Pons (tissue), 1 donor: ENCODE measurements around the gene CBX5.
"Not testable (repeated sequence)": the region's sequence is repeated elsewhere in the genome, so short reads cannot be mapped to it uniquely, and the experiment has no call there.

Experiments used
- DNase-seq: peaks from one replicate; pipeline ENCODE4 v3.0.0-alpha.2; 2016; ENCODE audit warnings: low spot score

The CBX5 gene

DNA sequence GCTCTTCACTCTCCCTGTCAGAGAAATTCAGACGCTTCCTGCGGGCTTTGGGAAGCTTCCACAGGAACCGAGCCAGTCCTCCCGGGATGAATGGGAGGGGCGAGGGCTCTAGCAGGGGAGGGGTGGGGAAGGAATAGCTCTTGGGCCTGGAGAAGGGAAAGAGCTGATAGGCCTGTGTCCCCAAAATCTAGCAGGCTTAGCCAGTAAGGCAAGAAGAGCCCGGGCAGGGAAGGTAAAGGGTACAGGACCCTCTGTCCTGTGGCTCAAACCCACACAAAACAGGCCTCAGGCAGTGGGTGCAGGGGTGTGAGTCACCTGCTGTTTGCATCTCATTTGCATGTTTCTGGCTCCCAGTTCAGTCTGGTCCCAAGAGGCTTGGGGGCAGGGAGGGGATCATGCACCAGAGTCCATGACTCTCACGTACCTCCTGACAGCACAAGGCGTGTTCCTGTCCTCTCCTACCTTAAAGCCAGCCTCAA is 82.5 kb downstream of the CBX5 start:
- DNase-seq, result no peak

DNA sequence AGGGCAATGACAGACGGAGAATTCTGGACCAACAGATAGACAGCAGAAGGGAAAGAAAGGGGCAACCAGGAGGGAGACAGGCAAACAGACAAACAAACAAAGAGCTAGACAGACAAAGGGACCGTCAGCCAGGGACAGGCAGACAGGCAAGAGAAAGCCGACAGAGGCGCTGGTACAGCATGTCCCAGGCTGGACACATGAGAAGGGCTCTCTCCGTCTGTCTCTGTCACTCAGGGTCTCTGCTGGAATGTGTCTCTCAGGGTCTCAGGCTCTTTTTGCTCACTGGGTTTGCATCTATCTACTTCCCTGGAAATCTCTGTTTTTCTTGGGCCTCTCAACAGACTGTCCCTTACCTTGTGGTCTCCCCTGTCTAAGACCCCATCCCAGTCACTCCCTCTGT is 82.9 kb downstream of the CBX5 start:
- no peak for DNase-seq

DNA sequence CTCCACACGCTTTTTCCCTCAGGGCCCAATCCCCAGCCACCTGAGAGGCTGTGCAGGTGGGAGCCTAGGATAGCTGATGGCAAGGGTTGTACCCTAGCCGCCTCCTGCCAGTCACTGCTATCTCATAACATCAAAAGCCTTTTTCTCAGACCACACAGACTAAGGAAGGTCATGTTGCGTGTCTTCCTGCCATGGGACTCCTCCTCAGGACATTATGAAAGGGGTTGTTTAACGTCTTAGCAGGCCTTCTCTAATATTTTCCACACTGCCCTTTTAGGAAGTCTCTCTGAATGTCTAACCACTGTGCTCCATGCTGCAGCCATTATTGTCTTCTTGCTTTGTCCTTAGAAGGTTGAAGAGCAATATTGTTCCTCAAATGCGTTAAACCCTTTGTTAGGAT is 83.5 kb downstream of the CBX5 start:
- no peak for DNase-seq

DNA sequence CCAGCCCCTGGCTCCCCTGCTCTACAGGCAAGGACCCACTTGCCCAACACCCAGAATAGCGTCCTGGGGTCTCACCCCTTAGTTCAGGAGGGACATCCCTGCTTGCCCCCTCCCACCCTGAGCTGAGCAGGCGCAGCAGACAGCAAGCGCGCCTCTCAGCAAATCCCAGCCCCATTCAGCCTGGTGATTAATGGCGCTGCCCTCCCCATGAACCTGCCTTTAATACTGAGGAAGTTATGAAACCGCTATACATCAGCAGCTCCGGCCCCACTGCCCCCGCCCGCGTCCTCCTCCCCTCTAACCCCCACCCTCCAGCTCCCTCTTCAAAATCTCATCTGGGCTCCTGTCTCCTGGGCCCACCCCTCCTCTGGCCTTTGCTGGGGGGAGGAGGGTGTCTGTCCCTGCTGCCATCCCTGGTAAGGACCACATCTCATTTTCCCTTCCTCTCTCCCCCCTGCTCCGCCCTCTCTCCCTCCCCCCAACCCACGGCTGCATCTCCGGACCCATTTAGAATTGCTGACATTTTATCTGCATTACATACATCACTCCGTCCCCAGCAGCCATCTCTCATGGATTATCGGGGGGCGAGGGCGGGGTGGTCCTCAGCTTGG is 84.1 kb downstream of the CBX5 start:
- DNase-seq, result no peak

DNA sequence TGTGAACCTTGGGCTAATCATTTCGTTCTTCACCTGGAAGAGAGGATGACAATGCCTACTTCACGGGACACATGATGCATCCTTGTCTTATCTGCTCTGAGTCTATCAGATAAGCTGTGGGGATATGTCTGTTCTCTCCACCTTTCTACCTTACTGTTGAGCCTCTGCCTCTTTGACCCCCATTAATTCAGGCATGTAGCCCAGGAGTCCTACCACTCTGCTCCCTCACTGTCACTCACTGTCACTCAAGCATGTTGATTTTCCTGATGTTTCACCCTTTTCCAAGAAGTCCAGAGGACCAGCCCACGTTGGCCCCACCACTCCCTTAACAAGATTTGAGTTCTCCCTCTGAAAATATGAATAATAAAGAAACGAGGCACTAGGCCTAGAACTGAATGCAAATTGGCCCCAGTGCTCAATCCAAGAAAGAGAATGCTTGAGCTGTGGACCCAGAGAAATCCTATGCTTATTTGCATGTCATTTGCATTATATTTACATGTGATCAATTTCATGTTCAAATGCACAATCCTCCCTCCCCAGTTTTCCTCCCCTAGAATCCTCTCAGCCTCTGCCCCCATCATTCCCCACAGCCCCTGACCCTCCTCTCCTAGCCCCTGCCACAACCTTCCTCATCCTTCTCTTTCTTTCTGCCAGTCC is 84.7 kb downstream of the CBX5 start:
- DNase-seq, result no peak

DNA sequence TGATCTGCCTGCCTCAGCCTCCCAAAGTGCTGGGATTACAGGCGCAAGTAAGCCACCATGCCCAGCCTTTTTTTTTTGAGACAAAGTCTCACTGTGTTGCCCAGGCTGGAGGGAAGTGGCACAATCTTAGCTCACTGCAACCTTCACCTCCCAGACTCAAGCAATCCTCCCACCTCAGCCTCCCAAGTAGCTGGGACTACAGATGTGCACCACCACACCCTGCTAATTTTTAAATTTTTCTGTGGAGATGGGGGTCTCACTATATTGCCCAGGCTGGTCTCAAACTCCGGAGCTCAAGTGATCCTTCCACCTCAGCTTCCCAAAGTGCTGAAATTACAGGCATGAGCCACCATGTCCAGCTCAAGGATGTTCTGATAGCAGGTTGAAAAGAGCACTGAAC is 85.3 kb downstream of the CBX5 start:
- not testable (repeated sequence) for DNase-seq

DNA sequence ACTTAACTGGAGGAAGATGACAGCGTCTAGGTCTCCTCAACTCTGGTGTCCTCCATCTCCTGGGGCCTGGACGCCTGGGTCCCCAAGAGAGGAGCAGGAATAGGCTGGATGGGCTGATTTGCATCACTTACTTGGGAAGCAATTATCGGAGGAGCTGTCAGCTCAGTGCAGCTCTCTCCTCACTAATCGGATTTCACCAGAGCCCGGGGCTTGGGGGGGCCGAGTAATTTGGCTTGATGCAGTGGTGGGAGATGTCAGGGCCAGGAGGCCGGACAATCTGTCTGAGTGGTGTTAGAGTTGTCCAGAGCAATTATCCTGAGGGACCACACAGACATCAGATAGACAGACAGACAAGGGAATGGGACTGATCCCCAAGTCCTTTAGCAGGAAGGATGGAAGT is 86.5 kb downstream of the CBX5 start:
- no peak for DNase-seq

DNA sequence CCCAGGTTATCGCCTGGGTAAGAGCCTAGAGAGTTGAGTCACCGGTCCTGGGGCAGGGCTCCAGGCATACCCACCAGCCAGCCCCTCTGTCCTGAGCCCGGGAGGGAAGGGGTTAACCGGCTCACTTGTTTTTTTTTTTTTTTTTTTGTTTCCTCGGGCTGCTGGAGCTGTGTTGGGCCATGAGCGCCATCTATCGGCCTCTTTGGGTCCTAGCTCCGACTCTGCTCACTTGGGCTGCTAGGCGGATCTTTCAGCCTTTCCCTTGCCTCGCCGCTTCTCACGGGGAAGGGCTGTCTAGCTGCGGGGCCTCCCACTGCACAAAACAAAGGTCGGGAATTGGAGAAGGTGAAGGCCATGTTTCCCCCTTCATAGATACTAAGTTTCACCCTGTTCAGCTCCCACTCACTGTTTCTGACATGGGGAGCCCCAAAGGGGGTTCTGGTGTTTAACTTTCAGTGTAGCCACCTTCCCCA is 88.3 kb downstream of the CBX5 start:
- peak; percentile 78 for DNase-seq

DNA sequence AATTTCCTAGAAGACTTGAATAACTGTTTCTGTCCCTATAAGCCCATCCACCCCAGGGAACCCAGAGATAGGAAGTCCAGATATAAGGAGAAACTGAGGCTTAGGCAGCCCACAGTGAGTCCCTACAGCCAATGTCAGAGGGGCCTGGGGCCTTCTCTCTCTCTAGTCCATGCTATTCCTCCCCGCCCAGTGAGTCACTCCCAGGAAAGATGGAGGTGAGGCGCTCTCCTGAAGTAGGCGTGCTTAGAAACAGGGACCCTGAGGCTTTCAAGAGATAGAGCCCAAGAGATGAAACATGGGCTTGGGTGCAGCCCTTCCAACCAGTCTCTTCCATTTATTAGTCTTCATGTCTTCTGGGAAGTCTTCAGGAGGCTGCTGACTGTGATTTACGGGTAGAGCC is 88.8 kb downstream of the CBX5 start:
- no peak for DNase-seq

DNA sequence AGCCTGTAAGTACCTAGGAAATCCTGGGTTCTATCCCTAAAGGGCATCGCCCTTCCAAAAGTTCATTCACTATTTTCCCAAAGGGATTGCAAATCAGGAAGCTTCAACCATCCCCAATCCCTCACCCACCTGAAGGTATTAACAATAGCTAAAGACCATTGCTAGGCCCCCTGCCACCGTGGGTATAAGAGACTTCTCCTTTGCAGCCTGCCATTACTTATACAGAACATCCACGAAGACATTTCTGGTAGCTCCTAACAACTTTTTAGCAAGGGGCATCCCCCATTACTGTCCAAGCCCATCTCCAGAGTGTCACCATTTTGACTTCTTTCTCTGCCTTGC is 90.8 kb downstream of the CBX5 start:
- DNase-seq, result no peak

DNA sequence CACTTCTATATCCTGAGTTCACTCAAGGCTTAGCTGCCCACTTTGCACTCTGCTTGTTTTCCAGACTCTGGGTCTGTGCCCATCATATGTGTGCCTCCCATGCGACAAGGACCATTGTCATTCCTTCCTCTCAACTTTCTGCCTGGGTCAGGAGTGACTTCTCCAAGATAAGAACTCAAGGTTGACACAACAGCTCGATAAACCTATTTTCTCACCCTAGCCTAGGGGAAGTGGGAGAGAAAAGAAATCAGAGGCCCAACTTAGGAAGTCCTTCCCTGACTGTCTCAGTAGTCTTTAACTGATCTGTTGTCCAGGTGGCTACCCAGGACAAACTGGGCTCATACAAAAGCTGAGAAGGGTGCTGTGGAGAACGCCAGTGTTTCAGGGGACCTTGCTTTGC is 92.8 kb downstream of the CBX5 start:
- DNase-seq, result no peak

DNA sequence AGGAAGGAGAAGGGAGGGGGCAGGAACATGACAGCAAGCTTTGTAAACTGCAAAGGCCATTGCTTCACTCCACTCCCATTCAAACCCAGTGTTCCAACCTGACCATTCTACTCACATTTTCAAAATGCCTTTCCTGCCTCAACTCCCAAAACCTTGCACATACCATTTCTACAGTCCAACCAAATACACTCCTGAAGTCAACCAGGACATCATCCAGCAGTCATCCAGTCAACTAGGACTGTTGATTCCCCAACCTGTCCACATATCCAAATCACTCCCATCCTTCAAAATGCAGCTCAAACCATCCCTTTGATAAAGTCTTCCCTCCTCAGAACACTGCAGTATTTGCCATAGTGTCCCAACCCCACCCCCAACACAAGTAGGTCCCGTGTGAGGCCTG is 94.0 kb downstream of the CBX5 start:
- DNase-seq, result no peak

DNA sequence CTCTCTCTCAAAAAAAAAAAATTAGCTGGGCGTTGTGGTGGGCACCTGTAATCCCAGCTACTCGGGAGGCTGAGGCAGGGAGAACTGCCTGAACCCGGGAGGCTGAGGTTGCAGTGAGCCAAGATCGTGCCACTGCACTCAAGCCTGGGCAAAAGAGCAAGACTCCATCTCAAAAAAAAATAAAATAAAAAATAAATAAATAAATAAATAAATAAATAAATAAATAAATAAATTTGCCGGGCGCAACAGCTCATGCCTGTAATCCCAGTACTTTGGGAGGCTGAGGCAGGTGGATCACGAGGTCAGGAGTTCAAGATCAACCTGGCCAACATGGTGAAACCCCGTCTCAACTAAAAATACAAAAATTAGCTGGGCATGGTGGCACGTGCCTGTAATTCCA is 94.6 kb downstream of the CBX5 start:
- not testable (repeated sequence) for DNase-seq

DNA sequence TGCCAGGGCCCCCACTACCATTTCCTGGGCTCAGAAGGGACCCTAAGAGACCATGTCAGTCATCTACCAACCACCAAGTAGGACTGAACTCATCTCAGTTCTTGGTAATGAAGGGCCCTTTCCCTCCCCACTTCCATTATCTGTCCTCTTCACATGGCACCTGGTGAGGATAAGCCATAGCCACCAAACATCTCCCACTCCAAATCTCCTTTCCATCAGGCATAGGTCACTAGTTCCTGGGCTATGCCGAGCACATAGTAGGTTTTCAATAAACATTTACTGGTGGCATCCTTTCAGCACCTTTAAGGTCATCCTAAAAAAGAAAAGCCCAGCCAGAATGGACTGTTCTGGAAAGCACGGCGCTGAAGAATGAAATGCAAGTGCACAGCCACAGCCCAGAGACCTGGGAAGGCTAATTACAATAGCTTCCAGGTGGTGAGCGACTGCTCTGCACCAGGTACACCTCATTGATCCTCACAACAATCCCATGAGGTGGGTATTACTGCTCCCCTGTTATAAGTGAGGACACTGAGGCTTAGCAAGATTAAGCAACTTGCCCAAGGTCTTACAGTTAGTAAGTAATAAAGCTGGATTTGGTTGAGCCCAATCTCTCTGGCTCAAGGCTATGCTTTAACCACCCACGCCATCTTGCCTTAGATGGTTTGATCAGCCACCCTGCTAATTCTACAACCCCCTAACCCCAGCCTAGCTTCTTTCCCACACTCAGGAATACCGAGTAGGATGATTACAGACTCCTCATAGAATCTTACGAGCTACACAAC is 95.7 kb downstream of the CBX5 start:
- DNase-seq, result no peak

DNA sequence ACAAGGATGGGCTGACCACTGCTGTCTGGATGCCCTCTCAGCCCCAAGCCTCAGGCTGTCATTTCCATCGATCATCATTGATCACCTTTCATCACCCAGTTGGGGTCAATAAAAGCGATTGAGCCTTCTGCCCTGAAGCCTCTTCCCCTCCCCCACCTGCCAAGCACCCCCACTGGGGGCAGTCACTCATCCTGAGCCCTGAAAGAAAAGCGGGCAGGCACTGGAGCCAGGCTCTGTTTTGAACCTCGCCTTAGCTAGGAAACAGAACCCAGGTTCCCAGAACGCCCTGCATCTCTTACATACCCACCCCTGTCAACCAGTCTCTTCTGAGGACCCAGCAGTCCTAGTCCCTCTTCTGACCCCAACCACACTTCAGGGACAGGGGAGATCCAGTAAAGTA is 96.9 kb downstream of the CBX5 start:
- no peak for DNase-seq

DNA sequence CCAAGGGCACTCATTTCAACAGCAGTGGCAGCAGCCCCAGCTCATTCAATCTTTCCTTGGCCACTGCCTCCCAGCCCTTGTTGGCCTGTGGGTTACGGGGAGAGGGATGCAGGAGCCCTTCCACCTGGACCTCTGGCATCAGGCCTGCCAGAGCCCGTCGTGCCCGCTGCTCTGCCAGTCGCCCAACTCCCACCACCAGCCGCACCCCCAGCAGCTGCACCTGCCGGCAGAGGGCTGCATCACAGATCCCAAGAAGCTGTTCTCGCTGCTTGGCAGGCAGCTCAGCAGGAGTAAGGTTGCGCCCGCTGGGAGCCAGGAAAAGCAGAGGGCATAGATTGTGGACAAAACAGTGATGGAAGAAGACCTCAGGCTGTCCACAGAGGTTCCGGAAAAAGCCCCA is 97.8 kb downstream of the CBX5 start:
- DNase-seq, result no peak
